Measurements from ENCODE around the gene RAI1.
"Not testable (repeated sequence)": the region's sequence is repeated elsewhere in the genome, so short reads cannot be mapped to it uniquely, and the experiment has no call there.

Gene RAI1

GRCh38 chr17:17798573-17799255, 117.5 kb downstream of the RAI1 start:
- DNase-seq (ENCODE audit: low spot score) = no peak

- DNase-seq (ENCODE audit: low spot score) = no peak
Measured at GRCh38 chr17:17800504-17801021, 119.3 kb downstream of the RAI1 start.

DNA sequence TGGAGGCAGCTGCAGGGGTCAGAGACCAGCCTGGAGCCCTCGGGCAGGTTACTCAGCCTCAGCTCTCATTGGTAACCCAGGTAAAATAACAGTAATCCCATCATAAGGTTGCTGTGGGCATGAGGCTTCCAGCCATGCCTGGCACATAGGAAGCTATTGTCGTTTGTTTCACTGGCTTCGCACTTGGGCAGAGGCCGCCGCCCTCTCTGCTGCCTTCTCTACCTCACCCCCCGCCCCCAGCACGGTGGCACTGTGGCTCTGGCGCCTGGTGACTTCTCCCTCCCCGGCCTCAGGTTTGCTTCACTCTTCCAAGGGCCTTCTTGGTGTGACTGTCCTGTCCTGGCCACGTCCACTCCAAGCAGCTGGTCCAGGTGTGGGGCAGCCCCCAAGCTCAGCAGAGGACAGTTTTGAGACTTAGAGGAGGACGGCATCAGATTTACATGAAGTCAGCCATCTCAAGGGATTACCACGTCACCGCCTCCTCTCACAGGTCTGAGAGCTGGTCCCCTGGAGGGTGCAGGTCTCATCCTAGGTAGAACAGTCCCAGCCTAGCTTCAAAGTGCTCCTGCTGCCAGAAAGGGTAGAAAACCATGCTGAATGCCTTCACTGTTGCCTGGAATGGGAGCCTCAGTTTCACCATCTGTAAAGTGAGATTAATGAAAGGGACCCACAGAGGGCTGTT, 120.7 kb downstream of the RAI1 start:
- DNase-seq (ENCODE audit: low spot score) = no peak

DNA sequence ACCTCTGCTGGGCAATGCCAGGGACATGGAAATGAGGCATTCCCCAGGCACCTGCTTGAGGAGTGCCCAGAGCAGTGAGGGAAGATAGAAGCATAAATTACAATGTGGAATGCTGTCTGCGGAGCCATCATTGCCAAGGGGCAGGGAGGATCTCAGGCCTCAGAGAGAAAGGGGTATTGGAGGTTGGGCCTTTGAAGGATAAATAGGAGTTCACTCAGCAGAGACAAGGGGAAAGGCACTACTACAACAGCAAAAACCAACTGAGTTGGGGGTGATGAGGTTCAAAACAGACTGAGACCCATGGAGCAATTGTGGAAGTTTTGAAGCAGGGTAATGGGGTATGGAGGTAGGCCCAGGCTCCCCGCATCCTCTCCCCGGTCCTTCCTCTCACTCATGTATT, 122.7 kb downstream of the RAI1 start:
- no peak for DNase-seq (ENCODE audit: low spot score)

DNA sequence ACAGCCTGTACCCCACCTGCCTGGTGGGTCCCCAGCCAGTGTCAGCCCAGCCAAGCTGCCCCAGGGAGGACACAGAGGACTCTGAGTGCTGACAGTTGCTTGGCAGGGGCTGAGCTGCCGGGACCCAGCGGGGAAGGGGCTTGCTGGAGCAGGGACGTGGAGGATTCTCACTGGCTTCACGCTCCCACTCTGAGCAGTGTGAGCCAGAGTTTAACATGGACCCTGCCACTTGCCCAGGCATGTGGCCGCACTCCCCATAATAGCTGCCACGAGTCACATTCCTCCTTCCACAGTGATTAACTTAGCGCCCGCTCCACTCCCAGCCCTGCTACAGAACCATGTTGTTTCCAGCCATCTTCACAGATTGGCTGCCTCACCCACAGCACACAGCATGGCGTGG, 124.3 kb downstream of the RAI1 start:
- no peak for DNase-seq (ENCODE audit: low spot score)

DNA sequence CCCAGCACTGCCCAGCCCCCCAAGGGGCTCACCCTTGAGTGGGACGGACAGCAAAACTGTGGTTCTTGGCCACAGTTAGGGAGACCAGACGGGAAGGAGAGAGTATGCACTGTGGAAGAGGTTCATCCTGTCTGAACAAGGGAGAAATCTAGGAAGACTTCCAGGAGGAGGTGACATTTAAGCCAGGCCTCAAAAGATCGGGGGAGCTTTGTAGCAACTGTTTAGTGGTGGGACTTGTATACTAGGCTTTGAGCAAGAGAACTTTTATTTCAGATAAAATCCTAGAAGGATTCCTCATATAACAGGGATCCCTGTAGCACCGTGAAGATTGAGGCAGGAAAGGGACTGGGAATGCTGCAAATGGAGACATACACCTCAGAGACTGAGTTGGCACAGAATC, 124.8 kb downstream of the RAI1 start:
- no peak for DNase-seq (ENCODE audit: low spot score)

GRCh38 chr17:17806611-17807274, 125.5 kb downstream of the RAI1 start:
- DNase-seq (ENCODE audit: low spot score) = no peak

DNA sequence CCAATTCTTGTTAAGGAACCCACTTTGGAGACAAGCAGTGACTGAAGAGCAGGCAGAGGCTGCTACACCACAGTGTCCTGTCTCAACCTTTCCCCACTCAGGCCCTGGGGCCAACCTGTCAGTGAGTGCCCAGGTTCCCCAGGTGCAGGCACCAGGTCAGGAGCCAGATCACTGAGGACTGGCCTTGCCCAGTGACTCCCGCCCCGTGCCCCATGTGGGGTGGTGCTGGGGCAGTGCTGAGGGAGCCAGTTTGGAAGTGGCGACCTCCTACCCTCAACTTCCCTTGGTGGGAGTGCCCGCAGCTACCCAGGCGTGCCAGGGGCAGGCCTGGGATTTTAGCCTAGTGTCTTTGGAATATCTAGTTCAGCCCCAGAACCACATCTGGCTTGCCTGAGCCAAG, 126.2 kb downstream of the RAI1 start:
- DNase-seq (ENCODE audit: low spot score) = no peak

DNA sequence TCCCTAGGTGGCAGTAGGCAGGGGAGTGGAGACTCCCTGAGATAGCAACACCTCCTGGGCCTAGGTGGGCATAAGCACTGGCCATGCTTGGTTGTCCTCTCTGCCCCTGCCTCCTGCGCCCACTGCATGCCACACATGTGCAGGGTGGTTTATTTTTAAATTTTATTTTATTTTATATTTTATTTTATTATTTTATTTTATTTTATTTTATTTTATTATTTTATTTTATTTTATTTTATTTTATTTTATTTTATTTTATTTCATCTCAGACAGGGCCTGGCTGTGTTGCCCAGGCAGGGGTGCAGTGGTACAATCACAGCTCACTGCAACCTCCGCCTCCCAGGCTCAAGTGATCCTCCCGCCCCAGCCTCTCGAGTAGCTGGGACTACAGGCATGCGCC, 126.9 kb downstream of the RAI1 start:
- not testable (repeated sequence) for DNase-seq (ENCODE audit: low spot score)

- DNase-seq (ENCODE audit: low spot score) = peak; percentile 35
Measured at GRCh38 chr17:17808706-17809432, 127.6 kb downstream of the RAI1 start.

DNA sequence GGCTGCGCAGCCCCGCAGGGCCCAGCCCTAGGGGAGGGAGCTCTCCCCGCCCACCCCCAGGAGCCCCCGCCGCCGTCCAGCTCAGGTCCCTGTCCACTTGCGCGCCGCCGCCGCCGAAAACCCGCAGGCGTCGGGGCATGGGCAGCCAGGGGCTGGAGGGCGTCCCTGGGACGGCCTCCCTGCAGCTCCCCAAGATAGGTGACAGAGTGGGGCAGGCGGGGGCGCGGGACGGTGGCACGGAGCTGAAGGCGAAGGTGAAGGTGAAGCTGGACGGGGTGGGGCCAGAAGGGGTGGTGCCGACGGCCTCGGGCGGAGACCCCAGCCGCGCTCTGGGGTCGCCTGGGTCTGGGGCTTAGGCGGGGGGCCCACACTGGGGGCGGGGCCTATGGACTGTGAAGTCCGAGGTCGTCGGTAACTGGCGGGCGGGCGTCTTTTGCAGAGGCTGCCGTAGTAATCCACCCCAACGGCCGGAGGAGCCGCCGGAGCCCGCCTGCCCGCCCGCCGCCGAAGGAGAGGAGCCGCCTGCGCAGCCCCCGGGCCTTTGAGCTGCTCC, 128.3 kb downstream of the RAI1 start:
- DNase-seq (ENCODE audit: low spot score) = no peak

GRCh38 chr17:17810084-17810894, 129.0 kb downstream of the RAI1 start:
- DNase-seq (ENCODE audit: low spot score) = no peak

DNA sequence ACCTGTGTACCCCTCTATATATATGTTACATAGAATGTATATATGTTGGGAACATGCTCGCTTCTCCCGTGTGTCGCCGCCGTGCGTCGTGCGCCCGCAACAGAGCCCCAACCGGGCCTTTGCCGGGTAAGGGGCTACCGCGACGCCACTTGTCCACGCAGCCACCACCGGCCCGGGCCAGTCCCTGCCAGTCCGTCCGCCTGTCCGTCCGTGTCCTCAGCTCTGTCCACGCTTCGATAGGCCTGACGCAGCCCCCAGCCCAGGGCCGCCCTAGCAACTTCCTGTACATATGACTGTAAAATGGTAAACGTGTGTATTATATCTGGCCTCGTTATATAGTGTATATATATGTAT, 129.6 kb downstream of the RAI1 start:
- no peak for DNase-seq (ENCODE audit: low spot score)

GRCh38 chr17:17811381-17812210, 130.3 kb downstream of the RAI1 start:
- no peak for DNase-seq (ENCODE audit: low spot score)

GRCh38 chr17:17812211-17813054, 131.2 kb downstream of the RAI1 start:
- DNase-seq (ENCODE audit: low spot score) = peak; percentile 52

DNA sequence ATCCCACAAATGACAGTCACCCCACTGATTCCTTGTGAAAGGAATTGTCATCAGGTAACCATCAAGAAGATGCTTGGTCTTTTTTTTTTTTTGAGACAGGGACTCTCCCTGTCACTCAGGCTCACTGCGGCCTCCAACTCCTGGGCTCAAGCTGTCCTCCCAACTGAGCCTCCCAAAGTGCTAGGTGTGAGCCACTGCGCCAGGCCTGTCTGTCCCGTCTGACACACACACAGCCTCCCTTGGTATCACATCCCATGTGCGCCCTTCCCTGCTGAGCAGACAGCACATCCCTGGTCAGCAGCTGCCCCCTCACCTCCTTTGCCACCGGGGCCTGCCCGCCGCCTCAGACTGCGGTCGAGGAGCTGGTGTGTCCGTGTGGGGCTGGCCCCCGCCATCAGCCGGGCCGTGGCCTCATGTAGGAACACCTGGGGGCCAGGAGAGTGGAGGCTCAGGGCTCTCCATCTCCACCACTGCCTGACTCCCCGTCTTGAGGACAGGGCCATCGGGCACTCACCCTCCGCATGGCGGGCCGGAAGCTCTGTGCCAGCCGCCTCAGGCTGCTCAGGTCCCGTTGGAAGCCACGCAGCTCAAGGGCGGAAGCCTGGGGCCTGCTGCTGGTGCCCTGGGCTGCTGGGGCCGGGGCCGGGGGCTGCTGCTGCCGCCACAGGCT, 131.9 kb downstream of the RAI1 start:
- DNase-seq (ENCODE audit: low spot score) = no peak

DNA sequence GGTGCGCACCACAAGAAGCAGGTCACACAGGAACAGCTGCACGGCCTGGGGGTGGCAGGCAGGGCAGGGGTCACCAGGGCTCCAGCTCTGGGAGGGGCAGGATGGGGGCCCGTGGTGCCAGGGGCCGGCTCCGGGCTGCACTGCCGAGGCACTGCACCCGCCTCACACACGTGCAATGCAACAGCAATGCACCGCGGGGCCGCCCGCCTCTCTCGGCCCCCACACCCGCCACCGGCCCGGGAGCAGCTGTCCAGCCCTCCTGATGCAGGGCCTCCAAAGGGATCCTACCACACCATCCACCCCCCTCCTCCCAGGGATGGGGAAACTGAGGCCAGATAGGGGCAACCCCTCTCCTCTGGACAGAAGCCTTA, 132.5 kb downstream of the RAI1 start:
- no peak for DNase-seq (ENCODE audit: low spot score)

GRCh38 chr17:17814162-17815061, 133.2 kb downstream of the RAI1 start:
- no peak for DNase-seq (ENCODE audit: low spot score)

All from RKO (cell line).